GM12878 (cell line): ENCODE measurements around the gene DEK. TPM values are rescaled to one million over a fixed set of nuclear protein-coding genes. Genes with fewer than 3 reads are reported as not detected.
A peak's percentile ranks its signal among the peaks of the same experiment; 100 is the strongest.

ENCODE experiments used
- CHD1 ChIP-seq: IDR thresholded peaks from 2 replicates; pipeline ENCODE4 v1.6.1; 2012; ENCODE audit warnings: low read depth, low read length, improper control_type of control experiment
- IKZF1 ChIP-seq: fragments of 450-650 bp; conservative IDR thresholded peaks from 2 replicates; pipeline ENCODE4 v1.6.1; 2017; ENCODE audit warnings: antibody characterized with exemption, mild to moderate bottlenecking
- IKZF2 ChIP-seq, 2 experiments: fragments of 450-650 bp; IDR thresholded peaks; 2 replicates each; pipeline ENCODE4 v1.6.1; 2017; ENCODE audit warnings: mild to moderate bottlenecking in 2 of 2, moderate library complexity in 2 of 2
- MEF2A ChIP-seq: IDR thresholded peaks from 2 replicates; pipeline ENCODE4 v1.6.1; 2011; ENCODE audit warnings: low read depth, mild to moderate bottlenecking, low read length, moderate library complexity; ENCODE audit not compliant: insufficient read depth
- MYB ChIP-seq: fragments of 150-350 bp; IDR thresholded peaks from 2 replicates; pipeline ENCODE4 v1.6.1; 2014; ENCODE audit warnings: mild to moderate bottlenecking, low read depth, low read length, borderline replicate concordance
- MYC ChIP-seq: IDR thresholded peaks from 2 replicates; pipeline ENCODE4 v1.6.1; 2011; ENCODE audit warnings: mild to moderate bottlenecking, low read length, moderate library complexity, inconsistent platforms; ENCODE audit not compliant: insufficient read depth, insufficient replicate concordance, insufficient read length, severe bottlenecking
- NRF1 ChIP-seq: conservative IDR thresholded peaks from 2 replicates; pipeline ENCODE4 v1.6.1; 2011; ENCODE audit warnings: mild to moderate bottlenecking, low read depth, low read length, improper control_type of control experiment
- PML ChIP-seq: IDR thresholded peaks from 2 replicates; pipeline ENCODE4 v1.6.1; 2012; ENCODE audit warnings: low read length, inconsistent platforms
- POU2F2 ChIP-seq: IDR thresholded peaks from 3 replicates; pipeline ENCODE4 v1.6.1; 2011; ENCODE audit warnings: low read depth, mild to moderate bottlenecking, low read length, borderline replicate concordance
- REST ChIP-seq: IDR thresholded peaks from 2 replicates; pipeline ENCODE4 v1.6.1; 2012; ENCODE audit warnings: mild to moderate bottlenecking, low read depth, low read length
- SMARCA5 ChIP-seq: fragments of 450-650 bp; IDR thresholded peaks from 2 replicates; pipeline ENCODE4 v1.6.1; 2017; ENCODE audit warnings: mild to moderate bottlenecking
- SMC3 ChIP-seq: IDR thresholded peaks from 2 replicates; pipeline ENCODE4 v1.6.1; 2011; ENCODE audit warnings: low read length, improper control_type of control experiment, borderline replicate concordance
- STAT1 ChIP-seq: fragments of 450-650 bp; conservative IDR thresholded peaks from 2 replicates; pipeline ENCODE4 v1.6.1; 2014; ENCODE audit warnings: antibody characterized with exemption, mild to moderate bottlenecking
- SUPT20H ChIP-seq: IDR thresholded peaks from 2 replicates; pipeline ENCODE4 v1.6.1; 2011; ENCODE audit warnings: low read depth, mild to moderate bottlenecking, low read length, moderate library complexity, borderline replicate concordance; ENCODE audit not compliant: control insufficient read depth
- ZNF622 ChIP-seq: fragments of 450-650 bp; IDR thresholded peaks from 2 replicates; pipeline ENCODE4 v1.6.1; 2017; ENCODE audit warnings: mild to moderate bottlenecking, inconsistent platforms
- polyA plus RNA-seq, 11 experiments: library from polyadenylated mRNA; depleted of rRNA in 4 of 11; unstranded in 6 of 11; stranded (reverse) in 5 of 11; fragments of >200 nt; fragmentation: Nextera tagmentation in 4 of 11; fragmentation: Illumina TruSeq in 1 of 11; extraction: Ambion mirVana in 4 of 11; extraction: Trizol in 1 of 11; gene quantifications; 1 replicate in 1 of 11; 2 replicates in 10 of 11; pipeline versions ENCODE4 v1.2.1 to v1.2.3, GENCODE V29; 2011 to 2016; ENCODE audit warnings: inconsistent platforms in 2 of 11, missing spikeins in 2 of 11, low read depth in 1 of 11
- total RNA-seq, 4 experiments: library from RNA; depleted of rRNA in 3 of 4; stranded (reverse); fragments of >200 nt in 3 of 4; fragmentation: Illumina TruSeq in 1 of 4; extraction: Trizol in 1 of 4; gene quantifications; 2 replicates each; pipeline versions ENCODE4 v1.2.1 to v1.2.3, GENCODE V29; 2013 to 2021
- TF ChIP-seq, protein P1 (sequence below): fragments of 450-650 bp; IDR thresholded peaks from 2 replicates; pipeline ENCODE4 v1.6.1; 2017; ENCODE audit warnings: mild to moderate bottlenecking, moderate library complexity
- TF ChIP-seq, protein P2 (sequence below), 3 experiments: IDR thresholded peaks in 2 of 3; conservative IDR thresholded peaks in 1 of 3; 2 replicates each; pipeline ENCODE4 v1.5.1; 2011; ENCODE audit warnings: low read depth in 3 of 3, low read length in 3 of 3, mild to moderate bottlenecking in 3 of 3, control low read depth in 2 of 3, moderate library complexity in 2 of 3, inconsistent platforms in 1 of 3, mixed read lengths in 1 of 3; ENCODE audit not compliant: control insufficient read depth in 2 of 3, insufficient read depth in 1 of 3; ENCODE audit errors: extremely low read depth in 1 of 3

DEK gene
- total and polyA plus RNA-seq, 10 of the 15 experiments (the other 5 are each of a cell fraction or from before 2014, with no cell fraction given): 111 to 346 (median 196) TPM

DNA sequence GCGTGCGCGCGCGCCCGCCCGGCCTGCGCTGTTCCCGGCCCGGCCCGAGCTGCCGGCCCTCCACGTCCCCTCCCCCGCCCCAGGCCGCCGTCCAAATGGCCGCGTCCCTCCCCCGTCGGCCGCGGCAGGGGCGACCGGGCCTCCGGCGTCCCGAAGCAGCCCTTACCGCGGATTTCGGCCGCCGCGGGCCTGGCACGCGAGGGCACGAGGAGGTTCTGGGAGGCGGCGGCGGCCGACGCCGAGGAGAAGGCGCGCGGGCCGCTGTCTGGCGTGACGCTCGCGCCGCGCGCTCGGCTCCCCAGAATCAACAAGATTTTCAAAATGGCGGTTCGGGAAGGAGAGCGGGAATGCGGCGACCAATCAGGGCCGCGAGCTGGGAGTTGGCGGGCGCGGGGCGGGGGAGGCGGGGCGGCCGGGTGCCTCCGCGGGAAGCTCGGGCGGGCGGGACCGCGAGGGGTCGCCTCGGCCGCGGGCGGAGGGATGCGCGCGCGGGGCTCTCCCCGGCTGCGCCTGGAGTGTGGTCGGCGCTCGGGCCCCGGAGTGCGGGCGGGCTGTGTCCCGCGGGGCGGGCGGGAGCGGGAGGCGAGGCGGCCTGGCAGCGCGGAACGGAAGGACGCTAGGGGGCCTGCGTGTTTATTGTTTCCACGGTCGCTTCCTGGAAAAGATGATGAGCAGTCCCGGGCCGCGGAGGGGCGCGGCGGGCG, at the start of gene DEK (continued):
- TF ChIP-seq, protein P1, sequence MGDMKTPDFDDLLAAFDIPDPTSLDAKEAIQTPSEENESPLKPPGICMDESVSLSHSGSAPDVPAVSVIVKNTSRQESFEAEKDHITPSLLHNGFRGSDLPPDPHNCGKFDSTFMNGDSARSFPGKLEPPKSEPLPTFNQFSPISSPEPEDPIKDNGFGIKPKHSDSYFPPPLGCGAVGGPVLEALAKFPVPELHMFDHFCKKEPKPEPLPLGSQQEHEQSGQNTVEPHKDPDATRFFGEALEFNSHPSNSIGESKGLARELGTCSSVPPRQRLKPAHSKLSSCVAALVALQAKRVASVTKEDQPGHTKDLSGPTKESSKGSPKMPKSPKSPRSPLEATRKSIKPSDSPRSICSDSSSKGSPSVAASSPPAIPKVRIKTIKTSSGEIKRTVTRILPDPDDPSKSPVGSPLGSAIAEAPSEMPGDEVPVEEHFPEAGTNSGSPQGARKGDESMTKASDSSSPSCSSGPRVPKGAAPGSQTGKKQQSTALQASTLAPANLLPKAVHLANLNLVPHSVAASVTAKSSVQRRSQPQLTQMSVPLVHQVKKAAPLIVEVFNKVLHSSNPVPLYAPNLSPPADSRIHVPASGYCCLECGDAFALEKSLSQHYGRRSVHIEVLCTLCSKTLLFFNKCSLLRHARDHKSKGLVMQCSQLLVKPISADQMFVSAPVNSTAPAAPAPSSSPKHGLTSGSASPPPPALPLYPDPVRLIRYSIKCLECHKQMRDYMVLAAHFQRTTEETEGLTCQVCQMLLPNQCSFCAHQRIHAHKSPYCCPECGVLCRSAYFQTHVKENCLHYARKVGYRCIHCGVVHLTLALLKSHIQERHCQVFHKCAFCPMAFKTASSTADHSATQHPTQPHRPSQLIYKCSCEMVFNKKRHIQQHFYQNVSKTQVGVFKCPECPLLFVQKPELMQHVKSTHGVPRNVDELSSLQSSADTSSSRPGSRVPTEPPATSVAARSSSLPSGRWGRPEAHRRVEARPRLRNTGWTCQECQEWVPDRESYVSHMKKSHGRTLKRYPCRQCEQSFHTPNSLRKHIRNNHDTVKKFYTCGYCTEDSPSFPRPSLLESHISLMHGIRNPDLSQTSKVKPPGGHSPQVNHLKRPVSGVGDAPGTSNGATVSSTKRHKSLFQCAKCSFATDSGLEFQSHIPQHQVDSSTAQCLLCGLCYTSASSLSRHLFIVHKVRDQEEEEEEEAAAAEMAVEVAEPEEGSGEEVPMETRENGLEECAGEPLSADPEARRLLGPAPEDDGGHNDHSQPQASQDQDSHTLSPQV: no peak
- TF ChIP-seq SMARCA5: peak; percentile 36; the same call in 1 of the 2 replicates
- TF ChIP-seq, protein P2, sequence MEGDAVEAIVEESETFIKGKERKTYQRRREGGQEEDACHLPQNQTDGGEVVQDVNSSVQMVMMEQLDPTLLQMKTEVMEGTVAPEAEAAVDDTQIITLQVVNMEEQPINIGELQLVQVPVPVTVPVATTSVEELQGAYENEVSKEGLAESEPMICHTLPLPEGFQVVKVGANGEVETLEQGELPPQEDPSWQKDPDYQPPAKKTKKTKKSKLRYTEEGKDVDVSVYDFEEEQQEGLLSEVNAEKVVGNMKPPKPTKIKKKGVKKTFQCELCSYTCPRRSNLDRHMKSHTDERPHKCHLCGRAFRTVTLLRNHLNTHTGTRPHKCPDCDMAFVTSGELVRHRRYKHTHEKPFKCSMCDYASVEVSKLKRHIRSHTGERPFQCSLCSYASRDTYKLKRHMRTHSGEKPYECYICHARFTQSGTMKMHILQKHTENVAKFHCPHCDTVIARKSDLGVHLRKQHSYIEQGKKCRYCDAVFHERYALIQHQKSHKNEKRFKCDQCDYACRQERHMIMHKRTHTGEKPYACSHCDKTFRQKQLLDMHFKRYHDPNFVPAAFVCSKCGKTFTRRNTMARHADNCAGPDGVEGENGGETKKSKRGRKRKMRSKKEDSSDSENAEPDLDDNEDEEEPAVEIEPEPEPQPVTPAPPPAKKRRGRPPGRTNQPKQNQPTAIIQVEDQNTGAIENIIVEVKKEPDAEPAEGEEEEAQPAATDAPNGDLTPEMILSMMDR (IDR thresholded peaks at IDR 0.05 in 2 of 3, conservative IDR thresholded peaks at IDR 0.05 in 1 of 3; ENCODE audit: control insufficient read depth in 2 of 3, extremely low read depth in 1 of 3, insufficient read depth in 1 of 3, low read depth in 3 of 3, low read length in 3 of 3): peak; percentile 42 to 50 (median 46); a peak in 5 of 6 replicates
- no peak for TF ChIP-seq ZNF622
- TF ChIP-seq NRF1: no peak
- no peak for TF ChIP-seq MEF2A
- TF ChIP-seq PML: no peak
- no peak for TF ChIP-seq CHD1
- peak; percentile 93 for TF ChIP-seq IKZF1
- no peak for TF ChIP-seq MYC
- peak; percentile 26; the same call in 1 of the 2 replicates for TF ChIP-seq SMC3
- TF ChIP-seq SUPT20H: no peak
- no peak for TF ChIP-seq MYB
- TF ChIP-seq REST: no peak
- no peak for TF ChIP-seq STAT1
- peak in 1 of 2 experiments; percentile 39; a peak in 1 of 4 replicates for TF ChIP-seq IKZF2 (IDR thresholded peaks at IDR 0.05)
- TF ChIP-seq POU2F2: no peak; the same call in 2 of the 3 replicates
